ENCODE measurements around the gene ZNF789. TPM values are rescaled to one million over a fixed set of nuclear protein-coding genes. Genes with fewer than 3 reads are reported as not detected.

ZNF789 gene
- total RNA-seq, 1 donor from 2014 or later: 21.7 TPM

DNA sequence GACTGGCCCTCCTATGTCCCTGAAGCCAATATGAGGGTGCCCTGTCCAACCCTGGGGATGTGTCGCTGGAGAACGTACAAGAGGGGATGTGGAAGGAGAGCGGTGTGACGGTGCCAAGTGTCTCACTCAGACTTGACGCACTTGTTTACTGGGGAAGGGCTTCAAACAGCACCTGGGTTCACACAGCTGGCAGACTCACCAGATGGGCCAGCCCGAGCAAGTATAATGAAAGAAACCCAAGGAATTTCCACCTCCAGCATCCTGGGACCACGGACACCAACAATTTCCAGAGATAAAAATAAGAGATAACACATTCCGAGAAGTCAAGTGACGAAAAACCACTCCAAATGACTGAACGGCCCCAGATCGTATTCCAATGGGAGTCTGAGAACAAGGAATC is 12.0 kb upstream of the ZNF789 start:
- H3K9ac ChIP-seq (ENCODE audit: low read length): no peak overlapping the region
- no peak overlapping the region for H3K4me3 ChIP-seq (ENCODE audit: insufficient read depth, low read depth, low read length)
- Mint-ChIP-seq H3K27ac (ENCODE audit: unreplicated experiment) (peak overlapping the region; percentile 30), H3K36me3 (ENCODE audit: low read depth, unreplicated experiment) (peaks cover 18% of the 10 kb centered on the region), H3K27me3 (ENCODE audit: low read depth, unreplicated experiment) (no peaks in the 10 kb centered on the region), H3K4me1 (ENCODE audit: low read depth, unreplicated experiment) (peaks cover 9% of the 10 kb centered on the region), H3K4me3 (ENCODE audit: unreplicated experiment) (peak overlapping the region; percentile 69), H3K9me3 (ENCODE audit: unreplicated experiment) (no peaks in the 10 kb centered on the region)
- H4K20me1 ChIP-seq (ENCODE audit: insufficient read depth, low read length): peaks cover 72% of the 10 kb centered on the region
- peaks cover 39% of the 10 kb centered on the region for H3K36me3 ChIP-seq (ENCODE audit: insufficient read depth, low read length)
- no peak overlapping the region for H3K4me2 ChIP-seq (ENCODE audit: low read length)
- no peak for TF ChIP-seq EZH2 (IDR thresholded peaks at IDR 0.05; ENCODE audit: insufficient read depth, low read length)
- TF ChIP-seq, protein P1, sequence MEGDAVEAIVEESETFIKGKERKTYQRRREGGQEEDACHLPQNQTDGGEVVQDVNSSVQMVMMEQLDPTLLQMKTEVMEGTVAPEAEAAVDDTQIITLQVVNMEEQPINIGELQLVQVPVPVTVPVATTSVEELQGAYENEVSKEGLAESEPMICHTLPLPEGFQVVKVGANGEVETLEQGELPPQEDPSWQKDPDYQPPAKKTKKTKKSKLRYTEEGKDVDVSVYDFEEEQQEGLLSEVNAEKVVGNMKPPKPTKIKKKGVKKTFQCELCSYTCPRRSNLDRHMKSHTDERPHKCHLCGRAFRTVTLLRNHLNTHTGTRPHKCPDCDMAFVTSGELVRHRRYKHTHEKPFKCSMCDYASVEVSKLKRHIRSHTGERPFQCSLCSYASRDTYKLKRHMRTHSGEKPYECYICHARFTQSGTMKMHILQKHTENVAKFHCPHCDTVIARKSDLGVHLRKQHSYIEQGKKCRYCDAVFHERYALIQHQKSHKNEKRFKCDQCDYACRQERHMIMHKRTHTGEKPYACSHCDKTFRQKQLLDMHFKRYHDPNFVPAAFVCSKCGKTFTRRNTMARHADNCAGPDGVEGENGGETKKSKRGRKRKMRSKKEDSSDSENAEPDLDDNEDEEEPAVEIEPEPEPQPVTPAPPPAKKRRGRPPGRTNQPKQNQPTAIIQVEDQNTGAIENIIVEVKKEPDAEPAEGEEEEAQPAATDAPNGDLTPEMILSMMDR (IDR thresholded peaks at IDR 0.05; ENCODE audit: insufficient read depth, low read depth, low read length): no peak
- no peaks in the 10 kb centered on the region for H3K9me3 ChIP-seq (ENCODE audit: insufficient read depth, low read depth, low read length)
- H3K79me2 ChIP-seq (ENCODE audit: insufficient read depth, low read length): peaks cover 98% of the 10 kb centered on the region
- H3K27me3 ChIP-seq (ENCODE audit: insufficient read depth, low read length): no peaks in the 10 kb centered on the region
- DNase-seq (ENCODE audit: low read depth) (no peak), FAIRE-seq (no peak)
- no peak overlapping the region for H2AFZ ChIP-seq (ENCODE audit: low read depth, low read length)
- H3K27ac ChIP-seq (ENCODE audit: low read depth, low read length): no peak overlapping the region
- H3K4me1 ChIP-seq (ENCODE audit: insufficient read depth, low read length): peaks cover 8% of the 10 kb centered on the region

DNA sequence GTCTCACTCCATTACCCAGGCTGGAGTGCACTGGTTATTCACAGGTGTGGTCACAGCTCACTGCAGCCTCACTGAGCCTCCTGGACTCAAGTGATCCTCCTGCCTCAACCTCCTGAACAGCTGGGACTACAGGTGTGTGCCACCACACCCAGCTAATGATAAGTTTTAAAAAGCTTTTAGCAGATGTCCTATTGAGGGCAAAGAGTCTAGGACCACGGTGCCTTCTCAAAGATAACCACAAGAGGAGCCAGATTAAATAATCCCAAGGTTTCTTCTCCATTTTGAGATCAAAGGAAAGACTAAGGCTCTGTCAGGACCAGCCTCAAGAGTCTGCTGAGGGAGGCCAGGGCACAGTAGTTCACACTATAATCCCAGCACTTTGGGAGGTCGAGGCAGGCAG is 11.5 kb upstream of the ZNF789 start:
- Histone ChIP-seq H2AFZ (ENCODE audit: low read depth, low read length) (no peak overlapping the region), H3K79me2 (ENCODE audit: insufficient read depth, low read length) (peaks cover 98% of the 10 kb centered on the region), H3K9me3 (ENCODE audit: insufficient read depth, low read depth, low read length) (no peaks in the 10 kb centered on the region), H3K9ac (ENCODE audit: low read length) (no peak overlapping the region), H4K20me1 (ENCODE audit: insufficient read depth, low read length) (peaks cover 66% of the 10 kb centered on the region), H3K4me1 (ENCODE audit: insufficient read depth, low read length) (peaks cover 8% of the 10 kb centered on the region), H3K27me3 (ENCODE audit: insufficient read depth, low read length) (no peaks in the 10 kb centered on the region), H3K27ac (ENCODE audit: low read depth, low read length) (no peak overlapping the region), H3K4me3 (ENCODE audit: insufficient read depth, low read depth, low read length) (no peak overlapping the region), H3K4me2 (ENCODE audit: low read length) (no peak overlapping the region), H3K36me3 (ENCODE audit: insufficient read depth, low read length) (peaks cover 33% of the 10 kb centered on the region)
- FAIRE-seq (no peak), DNase-seq (ENCODE audit: low read depth) (no peak)
- Mint-ChIP-seq H3K27ac (ENCODE audit: unreplicated experiment) (no peak overlapping the region), H3K4me3 (ENCODE audit: unreplicated experiment) (no peak overlapping the region), H3K4me1 (ENCODE audit: low read depth, unreplicated experiment) (peaks cover 9% of the 10 kb centered on the region), H3K36me3 (ENCODE audit: low read depth, unreplicated experiment) (peaks cover 18% of the 10 kb centered on the region), H3K27me3 (ENCODE audit: low read depth, unreplicated experiment) (no peaks in the 10 kb centered on the region), H3K9me3 (ENCODE audit: unreplicated experiment) (no peaks in the 10 kb centered on the region)
- TF ChIP-seq, protein P1 (IDR thresholded peaks at IDR 0.05; ENCODE audit: insufficient read depth, low read depth, low read length): no peak
- TF ChIP-seq EZH2 (IDR thresholded peaks at IDR 0.05; ENCODE audit: insufficient read depth, low read length): no peak

DNA sequence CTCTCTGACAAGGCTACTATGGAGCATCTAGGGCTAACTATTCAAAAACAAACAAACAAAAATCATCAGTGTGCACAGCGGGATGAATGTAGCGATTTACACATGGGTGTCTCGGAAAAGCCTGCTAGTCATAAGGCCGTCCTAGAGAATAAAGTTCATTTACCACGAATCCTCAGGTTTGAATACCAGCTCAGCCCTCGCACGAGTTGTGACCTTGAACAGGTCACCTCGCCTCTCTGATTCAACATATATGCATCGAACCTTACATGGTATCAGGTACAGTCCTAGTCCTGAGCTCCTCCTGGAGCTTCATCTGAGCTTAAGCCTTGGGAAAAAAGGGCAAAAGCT is 7.3 kb upstream of the ZNF789 start:
- H3K27me3 Mint-ChIP-seq (ENCODE audit: low read depth, unreplicated experiment): no peaks in the 10 kb centered on the region
- no peaks in the 10 kb centered on the region for H3K27me3 ChIP-seq (ENCODE audit: insufficient read depth, low read length)
- FAIRE-seq (no peak), DNase-seq (ENCODE audit: low read depth) (no peak)
- H3K9me3 Mint-ChIP-seq (ENCODE audit: unreplicated experiment): no peaks in the 10 kb centered on the region
- peak overlapping the region; percentile 93 for H3K9ac ChIP-seq (ENCODE audit: low read length)
- peak overlapping the region; percentile 95 for H3K4me2 ChIP-seq (ENCODE audit: low read length)
- peaks cover 58% of the 10 kb centered on the region for H3K79me2 ChIP-seq (ENCODE audit: insufficient read depth, low read length)
- H3K4me1 Mint-ChIP-seq (ENCODE audit: low read depth, unreplicated experiment): peaks cover 7% of the 10 kb centered on the region
- peak overlapping the region; percentile 92 for H3K4me3 ChIP-seq (ENCODE audit: insufficient read depth, low read depth, low read length)
- peak overlapping the region; percentile 76 for H3K27ac Mint-ChIP-seq (ENCODE audit: unreplicated experiment)
- peak overlapping the region; percentile 97 for H2AFZ ChIP-seq (ENCODE audit: low read depth, low read length)
- H3K27ac ChIP-seq (ENCODE audit: low read depth, low read length): peak overlapping the region; percentile 86
- TF ChIP-seq EZH2 (IDR thresholded peaks at IDR 0.05; ENCODE audit: insufficient read depth, low read length): no peak
- TF ChIP-seq, protein P1 (IDR thresholded peaks at IDR 0.05; ENCODE audit: insufficient read depth, low read depth, low read length): no peak
- H3K4me3 Mint-ChIP-seq (ENCODE audit: unreplicated experiment): peak overlapping the region; percentile 89
- H3K9me3 ChIP-seq (ENCODE audit: insufficient read depth, low read depth, low read length): no peaks in the 10 kb centered on the region
- H4K20me1 ChIP-seq (ENCODE audit: insufficient read depth, low read length): peaks cover 27% of the 10 kb centered on the region
- H3K36me3 Mint-ChIP-seq (ENCODE audit: low read depth, unreplicated experiment): peaks cover 11% of the 10 kb centered on the region
- peaks cover 11% of the 10 kb centered on the region for H3K36me3 ChIP-seq (ENCODE audit: insufficient read depth, low read length)
- H3K4me1 ChIP-seq (ENCODE audit: insufficient read depth, low read length): peaks cover 8% of the 10 kb centered on the region

All from astrocyte (in vitro differentiated cells and primary cell).